NCI-H510A (cell line): Measurements from ENCODE around the gene MYO7B.

Experiments used
- DNase-seq: peaks from one replicate; lab custom pipeline; 2025; lab: John Stamatoyannopoulos, UW

MYO7B gene

DNA sequence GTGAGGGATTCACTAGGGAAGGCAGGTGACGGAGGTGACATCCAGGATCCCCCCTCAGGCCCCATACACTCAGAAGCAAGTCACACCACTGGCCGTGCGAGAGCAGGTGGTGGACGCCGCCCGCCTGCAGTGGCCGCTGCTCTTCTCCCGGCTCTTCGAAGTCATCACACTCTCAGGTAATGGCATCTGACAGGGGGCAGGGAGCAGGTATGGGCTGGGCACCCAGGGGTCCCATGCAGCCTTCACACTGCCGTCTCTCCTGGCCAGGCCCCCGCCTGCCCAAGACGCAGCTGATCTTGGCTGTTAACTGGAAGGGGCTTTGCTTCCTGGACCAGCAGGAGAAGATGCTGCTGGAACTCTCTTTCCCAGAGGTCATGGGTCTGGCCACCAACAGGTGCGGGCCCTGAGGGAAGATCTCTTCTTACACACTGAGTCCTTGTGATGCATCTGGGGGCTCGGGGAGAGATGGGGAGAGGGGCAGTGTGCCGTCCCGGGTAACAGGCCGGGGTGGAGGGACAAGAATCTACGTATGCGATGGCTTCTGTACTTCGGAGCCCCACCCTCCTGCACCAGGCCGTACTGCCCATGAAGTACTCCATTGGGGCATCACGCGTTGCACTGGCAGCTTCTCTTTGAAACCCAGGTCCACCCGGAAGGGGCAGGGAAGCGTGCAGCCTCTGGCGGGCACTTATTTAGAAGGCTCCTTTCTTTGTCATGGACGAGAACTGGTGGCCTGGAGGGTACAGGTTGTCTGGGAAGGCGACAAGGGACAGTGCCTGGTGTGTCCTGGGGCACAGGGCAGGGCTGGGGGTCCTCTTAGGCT, 91.6 kb downstream of the MYO7B start:
- no peak for DNase-seq

DNA sequence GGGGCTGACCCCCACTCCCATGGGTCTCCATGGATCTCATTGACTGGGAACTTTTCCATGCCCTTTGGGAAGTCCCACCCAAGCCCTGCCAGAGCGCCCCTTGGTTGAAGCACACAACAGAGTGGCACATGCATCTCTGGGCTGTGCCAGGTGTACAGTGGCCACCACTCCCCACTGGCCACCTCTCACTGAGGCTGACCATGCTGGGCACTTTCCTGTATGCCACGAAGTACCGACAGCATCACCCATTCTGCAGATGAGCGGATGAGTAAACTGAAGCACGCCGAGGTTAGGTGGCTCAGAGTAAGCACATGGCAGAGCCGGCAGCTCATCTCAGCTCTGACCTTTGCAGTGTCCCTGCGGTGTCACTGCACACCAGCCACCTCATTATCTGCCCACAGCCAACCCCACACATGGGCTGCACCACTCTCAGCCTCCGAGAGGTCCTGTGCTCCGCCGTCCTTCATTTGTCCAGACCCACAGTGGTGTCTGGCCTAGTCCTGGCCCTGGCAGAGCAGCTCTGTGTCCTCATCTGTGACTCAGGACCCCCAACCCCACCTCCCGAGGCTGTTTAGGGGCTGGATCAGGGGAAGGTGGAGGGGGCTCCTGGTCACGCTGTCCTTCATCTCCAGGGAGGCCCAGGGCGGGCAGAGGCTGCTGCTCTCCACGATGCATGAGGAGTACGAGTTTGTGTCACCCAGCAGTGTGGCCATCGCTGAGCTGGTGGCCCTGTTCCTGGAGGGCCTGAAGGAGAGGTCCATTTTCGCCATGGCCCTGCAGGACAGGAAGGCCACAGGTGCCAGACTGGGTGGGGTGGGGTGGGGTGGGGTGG, 92.5 kb downstream of the MYO7B start:
- no peak for DNase-seq

DNA sequence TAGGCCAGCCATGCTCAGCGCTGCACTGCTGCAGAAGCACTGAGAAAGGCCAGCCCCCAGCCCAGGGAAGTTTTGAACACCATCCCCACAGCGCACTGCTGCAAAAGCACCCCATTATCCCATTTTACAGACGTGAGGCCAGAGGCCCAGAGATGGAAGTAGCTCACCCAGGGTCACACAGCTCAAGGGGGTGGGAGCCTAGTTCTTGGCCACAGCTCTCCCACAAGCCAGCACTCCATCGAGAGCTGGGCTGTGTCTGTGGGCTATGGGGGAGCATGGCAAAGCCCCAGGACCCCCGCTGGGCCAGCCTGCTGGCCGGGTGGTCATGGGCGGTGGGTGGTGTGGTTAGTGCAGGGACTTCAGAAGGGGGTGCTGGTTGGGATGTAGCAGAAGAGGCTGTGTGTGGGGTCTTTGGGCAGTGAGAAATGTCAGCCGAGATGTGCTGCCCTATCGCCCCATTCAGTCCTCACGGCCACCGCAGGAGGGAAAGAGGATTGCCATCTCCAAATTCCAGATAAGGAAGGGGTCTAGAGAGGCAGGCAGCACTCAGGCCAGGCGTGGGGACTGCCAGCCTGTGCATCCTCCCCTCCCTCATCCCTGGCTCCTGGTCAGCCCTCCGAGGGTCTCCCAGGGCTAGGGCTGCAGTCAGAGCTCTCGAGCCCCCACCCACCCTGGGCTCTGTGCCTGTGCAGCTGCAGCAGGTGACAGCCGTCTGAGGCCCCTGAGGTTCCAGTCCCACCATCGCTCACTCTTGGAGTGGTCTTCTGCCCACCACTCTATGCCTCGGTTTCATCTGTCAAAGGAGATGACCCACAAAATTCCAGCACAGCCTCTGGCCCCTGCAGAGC, 93.5 kb downstream of the MYO7B start:
- no peak for DNase-seq

DNA sequence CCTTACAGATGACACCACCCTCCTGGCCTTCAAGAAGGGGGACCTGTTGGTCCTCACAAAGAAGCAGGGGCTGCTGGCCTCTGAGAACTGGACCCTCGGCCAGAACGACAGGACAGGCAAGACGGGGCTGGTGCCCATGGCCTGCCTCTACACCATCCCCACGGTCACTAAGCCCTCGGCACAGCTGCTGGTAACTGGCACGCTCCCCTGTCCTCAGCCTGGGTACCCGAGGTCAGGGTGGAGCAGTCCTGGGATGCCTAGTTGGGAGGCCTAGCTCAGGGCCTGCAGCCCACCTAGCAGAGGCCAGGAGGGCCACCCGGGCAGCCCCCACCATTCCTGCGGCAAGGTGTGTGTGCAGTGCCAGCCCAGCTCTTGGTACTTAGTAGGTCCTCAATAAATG, 94.2 kb downstream of the MYO7B start:
- no peak for DNase-seq

DNA sequence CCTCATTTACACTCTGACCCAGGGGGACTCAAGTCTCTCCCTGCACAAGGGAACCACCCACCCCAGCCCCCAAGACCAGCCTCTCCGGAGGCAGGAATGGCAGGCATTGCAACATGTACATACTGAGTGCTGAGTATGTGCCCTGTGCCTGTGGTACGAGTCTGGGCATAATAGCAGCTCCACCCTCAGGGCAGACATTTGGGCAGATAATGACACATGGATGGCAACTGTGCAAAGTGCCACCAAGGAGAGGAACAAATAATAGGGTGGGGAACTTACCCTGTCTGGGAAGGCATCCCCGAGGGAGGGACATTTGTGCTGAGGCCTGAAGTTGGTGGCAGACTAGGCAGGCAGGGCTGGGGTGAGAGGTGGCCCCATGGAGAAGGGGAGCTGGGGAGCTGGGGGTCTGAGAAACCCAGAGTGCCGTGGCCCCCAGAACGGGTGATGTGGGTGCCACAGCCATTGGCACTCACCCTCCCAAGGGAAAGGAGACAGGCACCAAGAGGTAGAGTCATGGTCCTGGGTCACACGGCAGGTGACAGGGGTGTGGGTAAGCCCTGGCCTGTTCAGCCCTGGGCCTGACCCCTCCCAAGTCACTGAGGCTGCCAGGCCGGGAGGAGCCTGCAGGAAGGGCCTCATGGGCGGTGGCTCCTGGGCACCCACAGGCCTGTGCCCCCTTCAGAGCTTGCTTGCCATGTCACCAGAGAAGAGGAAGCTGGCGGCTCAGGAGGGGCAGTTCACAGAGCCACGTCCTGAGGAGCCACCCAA, 94.8 kb downstream of the MYO7B start:
- DNase-seq, result no peak

DNA sequence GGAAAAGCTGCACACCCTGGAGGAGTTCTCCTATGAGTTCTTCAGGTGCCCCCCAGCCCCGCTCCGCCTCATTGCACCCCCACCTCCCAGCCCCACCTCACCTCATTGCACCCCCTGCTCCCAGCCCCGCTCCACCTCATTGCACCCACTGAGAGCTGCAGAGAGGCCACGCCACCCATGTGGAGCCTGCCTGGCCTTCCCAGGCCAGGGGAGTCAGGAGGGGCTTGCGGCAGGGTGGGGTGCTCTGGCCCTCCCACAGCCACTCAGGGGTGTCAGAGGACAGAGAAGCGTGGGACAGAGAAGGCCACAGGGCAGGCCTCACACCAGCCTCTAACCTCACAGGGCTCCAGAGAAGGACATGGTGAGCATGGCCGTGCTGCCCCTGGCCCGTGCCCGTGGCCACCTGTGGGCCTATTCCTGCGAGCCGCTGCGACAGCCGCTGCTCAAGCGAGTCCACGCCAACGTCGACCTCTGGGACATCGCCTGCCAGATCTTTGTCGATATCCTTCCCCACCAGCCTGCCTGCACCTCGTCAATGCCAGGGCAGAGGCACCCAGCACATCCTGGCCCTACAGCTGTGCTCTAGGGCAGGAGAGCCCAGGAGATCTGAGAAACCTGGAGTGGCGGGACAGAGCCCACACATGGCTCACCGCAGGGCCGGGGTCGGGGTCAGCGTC, 95.5 kb downstream of the MYO7B start:
- no peak for DNase-seq

DNA sequence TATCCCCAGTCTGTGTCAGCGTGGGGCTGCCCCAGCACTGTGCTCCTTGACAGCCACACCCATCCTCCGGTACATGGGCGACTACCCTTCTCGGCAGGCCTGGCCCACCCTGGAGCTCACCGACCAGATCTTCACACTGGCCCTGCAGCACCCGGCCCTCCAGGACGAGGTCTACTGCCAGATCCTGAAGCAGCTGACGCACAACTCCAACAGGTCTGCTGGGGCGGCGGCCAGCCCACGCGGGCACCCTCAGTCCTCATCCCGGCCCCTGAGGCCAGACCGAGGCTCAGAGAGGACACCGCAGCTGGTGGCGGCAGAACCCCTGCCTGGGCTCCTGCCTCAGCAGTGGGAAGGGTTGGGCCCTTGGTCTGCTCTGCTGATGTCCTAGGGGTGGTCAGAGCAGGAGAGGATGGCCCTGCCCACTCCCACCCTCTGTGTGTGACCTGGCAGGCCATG, 96.1 kb downstream of the MYO7B start:
- no peak for DNase-seq

DNA sequence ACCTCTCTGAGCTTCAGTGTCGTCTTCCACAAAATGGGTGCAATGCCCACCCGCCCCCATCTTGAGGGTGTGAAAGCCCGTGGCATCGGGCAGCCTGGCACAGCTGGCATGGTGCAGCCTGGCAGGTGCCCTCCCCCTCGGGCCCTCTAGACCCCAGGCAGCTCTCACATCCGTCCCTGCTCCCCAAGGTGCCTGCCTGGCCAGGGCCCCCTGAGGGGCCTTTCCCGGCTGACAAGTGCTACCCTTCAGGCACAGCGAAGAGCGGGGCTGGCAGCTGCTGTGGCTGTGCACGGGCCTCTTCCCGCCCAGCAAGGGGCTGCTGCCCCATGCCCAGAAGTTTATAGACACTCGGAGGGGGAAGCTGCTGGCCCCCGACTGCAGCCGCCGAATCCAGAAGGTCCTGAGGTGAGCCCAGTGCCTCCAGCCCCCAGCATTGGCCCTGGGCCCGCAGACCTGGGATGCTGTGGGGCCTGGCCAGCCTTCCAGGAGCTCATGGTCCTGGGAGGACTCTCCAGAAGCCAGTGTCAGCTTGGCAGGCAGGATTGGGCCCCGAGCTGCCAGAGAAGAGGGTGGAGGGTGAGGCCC, 96.6 kb downstream of the MYO7B start:
- DNase-seq, result no peak

DNA sequence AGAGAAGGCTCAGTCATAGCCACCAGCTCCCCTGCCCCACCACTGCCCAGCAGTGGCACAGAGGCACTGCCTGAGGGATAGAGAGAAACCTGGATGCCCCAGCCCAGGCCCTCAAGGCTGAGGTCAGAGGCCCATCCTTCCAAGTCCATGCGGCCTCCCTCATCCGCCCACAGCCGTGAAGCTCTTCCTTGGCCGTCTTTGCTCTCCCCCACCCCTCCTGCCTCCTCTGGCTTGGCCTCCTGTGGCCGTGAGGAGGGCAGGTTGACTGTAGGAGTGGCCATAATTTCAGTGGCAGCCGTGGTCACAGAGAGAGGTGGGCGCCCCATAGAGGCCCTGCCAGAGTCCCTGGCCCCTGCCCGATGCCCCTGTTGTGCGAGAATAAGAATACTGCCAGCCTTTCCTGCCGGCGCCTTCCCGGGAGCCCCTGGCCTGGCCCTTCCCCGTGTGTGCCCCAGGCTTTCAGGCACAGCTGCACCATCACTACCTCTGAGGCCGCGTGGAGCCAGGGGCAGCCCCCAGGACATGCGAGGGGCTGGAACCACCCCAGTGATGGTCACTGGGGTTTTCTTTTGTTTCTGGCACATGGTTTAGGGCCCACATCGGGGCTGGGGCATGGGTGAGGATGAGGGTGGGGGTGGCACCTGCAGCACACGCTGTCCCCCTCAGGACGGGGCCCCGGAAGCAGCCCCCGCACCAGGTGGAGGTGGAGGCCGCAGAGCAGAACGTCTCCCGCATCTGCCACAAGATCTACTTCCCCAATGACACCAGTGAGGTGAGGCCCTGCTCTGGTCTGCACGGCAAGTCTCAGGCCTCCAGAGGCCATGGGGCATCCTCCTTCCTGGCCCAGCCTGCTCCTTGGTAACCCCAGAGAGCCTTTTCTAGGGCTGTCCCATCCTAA, 97.4 kb downstream of the MYO7B start:
- no peak for DNase-seq

DNA sequence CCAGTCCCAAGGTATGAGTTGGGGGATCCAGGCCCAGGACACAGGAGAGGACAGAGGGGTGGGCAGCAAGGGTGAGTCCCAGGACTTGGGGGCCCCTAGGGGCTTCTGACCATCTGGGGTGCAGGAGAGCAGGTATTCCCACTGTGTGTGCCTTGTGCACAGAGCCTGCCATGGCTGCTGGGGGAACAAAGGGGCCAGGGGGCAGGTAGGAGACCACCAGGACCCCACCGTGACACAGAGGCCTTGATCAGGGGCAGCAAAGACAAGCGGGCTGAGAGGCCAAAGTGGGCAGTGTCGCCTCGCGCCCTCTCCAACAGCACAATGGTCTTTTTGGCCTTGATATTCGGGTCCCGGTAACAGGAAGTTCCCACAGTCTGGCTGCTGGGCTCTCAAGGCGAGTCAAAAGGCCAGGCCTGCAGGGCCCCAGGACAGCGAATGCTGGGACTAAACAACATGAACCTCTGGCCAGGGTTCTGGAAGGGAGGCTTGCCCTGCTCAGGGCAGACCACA, 98.1 kb downstream of the MYO7B start:
- DNase-seq, result no peak

DNA sequence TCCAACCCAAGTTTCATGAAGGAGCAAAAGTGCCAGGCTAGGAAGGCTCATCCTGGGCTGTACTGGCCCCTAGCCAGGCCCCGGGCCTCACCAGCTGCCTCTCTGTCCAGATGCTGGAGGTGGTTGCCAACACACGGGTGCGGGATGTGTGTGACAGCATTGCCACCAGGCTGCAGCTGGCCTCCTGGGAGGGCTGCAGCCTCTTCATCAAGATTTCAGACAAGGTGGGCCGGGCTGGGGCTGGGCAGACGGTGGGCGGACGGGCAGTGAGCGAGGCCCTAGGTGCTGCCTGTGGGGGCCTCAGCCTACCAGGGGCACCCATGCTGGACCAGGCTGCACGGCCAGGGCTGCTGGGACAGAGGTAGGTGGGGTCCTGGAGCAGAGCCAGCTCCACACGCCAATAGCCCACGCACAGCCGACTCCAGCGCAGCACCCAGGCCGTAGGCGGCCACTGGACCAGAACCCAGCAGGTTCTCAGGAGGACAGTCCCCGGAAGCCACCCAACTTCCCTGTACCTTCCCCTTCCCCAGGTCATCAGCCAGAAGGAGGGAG, 98.7 kb downstream of the MYO7B start:
- no peak for DNase-seq

DNA sequence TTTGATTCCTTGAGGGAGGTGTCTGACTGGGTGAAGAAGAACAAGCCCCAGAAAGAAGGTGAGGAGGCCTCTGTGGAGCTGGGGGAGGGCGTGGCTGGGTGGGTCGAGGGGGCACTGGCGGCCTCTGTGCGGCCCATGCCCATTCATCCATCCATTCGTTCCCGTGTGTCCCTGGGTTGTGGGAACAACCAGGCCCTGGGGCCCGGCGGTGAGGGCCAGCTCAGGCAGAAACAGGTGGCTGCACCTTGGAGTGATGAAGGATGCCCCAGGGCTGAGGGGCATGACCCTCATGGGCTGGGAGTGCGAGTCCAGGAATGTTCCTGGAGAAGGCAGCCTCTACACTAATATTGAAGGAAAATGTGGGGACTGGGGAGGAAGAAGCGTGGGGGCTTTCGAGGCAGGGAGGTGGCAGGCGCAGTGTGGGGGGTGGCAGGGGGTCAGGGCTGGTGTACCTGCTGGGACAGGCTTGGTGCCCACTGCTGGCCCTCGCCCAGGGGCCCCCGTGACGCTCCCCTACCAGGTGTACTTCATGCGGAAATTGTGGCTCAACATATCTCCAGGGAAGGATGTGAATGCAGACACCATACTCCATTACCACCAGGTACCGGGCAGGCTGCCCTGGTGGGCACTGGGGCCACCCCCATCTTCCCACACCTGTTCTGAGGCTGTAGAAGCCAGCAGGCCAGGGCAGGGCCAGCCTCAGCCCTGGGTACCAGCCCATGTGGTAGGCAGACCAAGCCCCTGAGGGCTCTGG, 99.3 kb downstream of the MYO7B start:
- DNase-seq, result no peak

DNA sequence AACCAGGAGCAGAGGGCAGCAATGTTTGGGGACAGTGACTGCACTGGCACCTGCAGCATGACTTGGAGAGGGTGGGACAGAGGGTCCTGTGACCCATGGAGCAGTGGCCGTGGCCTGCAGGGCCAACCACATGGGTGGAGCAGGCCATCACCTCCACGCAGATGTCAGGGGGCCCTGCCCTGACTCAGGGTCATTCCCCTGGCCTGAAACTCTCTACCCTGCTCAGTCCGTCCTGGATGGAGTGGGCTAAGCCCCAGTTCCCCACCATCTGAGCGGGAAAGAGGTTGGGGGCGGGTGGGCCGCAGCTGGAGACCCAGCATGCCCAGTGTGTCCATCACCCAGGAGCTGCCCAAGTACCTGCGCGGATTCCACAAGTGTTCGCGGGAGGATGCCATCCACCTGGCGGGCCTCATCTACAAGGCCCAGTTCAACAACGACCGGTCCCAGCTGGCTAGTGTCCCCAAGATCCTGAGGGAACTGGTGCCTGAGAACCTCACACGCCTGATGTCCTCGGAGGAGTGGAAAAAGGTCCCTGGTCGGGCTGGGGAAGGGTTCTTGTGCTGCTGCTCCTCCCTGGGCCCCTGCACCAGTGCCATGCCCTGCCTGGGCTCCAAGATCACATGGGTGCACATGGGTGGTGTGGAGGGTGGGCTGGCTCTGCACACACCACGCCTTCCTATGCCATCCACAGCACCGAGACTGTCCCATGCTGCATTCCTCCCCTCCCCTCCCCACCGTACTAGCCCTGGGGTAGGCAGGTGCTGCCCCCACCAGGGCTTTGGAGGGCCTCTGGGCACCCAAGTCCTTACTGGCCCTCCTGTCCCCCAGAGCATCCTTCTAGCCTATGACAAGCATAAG, 100.1 kb downstream of the MYO7B start:
- DNase-seq, result no peak

DNA sequence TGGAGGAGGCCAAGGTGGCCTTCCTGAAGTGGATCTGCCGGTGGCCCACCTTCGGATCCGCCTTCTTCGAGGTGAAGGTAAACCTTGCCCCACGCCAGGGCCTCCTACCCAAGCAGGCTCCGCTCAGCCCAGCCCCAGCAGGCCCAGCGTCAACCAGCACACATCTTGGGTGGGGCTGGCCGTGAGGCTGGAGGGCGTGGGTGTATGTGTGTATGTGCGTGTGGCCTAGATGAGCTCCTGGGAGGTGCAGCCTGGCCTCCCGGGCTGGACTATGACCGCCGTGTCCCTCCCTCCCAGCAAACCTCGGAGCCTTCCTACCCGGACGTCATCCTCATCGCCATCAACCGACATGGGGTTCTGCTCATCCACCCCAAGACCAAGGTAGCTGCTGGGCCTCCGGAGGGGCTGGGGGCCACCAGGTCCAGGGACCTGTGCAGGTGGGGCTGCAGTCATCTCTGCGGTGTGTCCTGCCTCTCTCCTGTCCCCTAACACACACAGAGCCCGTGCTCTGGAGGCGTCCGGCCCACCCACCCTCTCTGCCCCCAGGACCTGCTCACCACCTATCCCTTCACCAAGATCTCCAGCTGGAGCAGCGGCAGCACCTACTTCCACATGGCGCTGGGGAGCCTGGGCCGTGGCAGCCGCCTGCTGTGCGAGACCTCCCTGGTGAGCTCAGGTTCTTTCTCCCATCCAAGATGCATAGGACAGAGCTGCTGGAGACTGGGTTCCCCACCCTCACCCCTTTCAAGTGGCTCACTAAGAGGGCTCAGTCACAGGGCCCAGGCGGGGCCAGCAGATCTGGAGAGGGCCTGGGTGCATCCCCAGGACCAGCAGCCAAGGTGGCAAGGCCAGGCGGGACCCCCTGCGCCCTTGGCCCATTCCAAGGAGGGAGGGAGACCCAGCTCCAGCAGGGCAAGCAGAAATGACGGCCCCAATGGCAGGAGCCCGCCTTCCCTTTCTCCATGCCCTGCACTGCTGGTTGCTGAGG, 101.1 kb downstream of the MYO7B start:
- no peak for DNase-seq

DNA sequence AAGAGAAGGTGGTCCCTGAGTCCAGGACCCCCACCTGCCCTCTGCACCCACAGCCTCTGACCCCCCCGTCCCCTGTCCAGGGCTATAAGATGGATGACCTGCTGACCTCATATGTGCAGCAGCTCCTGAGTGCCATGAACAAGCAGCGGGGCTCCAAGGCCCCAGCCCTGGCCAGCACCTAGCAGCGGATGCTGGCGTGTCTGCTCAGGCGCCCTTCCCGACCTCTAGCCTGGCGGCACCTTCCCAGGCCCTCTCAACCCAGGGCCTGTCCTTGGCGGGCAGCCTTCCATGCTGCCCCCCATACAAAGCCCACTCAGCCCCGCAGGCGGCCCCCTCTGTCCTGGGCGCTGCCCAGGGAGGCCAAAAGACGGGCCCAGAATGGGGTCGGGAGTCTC, 101.8 kb downstream of the MYO7B start:
- DNase-seq, result no peak

DNA sequence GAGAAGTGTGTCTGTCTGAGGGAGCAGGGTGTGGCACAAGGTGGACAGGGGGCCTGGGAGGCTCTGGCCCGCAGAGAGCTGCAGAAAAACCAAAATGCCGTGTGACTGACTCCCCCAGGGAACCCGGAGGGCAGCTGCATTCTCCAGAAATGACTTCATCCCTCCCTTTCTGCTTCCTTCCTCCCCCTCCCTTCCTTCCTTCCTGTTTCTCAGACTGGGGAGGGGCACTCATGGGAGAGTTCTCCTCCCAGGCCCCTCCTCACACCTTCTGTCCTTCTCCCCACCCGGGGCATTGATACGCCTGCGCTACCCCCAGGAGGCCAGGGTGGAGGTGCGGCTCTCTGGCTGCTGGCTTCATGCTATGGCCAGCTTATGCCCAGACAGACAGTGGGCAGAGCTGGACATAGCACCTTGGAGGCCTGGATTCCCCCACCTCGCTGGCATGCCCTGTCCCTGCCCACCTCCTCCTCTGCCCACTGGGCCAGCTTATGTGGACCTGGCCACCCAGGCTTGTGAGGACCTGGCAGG, 102.3 kb downstream of the MYO7B start:
- DNase-seq, result no peak
